Measurements from ENCODE around the gene HS3ST3B1. TPM values are rescaled to one million over a fixed set of nuclear protein-coding genes. Genes with fewer than 3 reads are reported as not detected.

HS3ST3B1 gene
- total and polyA plus RNA-seq, 12 donors, result 0.47 to 8.5 (median 3.3) TPM

DNA sequence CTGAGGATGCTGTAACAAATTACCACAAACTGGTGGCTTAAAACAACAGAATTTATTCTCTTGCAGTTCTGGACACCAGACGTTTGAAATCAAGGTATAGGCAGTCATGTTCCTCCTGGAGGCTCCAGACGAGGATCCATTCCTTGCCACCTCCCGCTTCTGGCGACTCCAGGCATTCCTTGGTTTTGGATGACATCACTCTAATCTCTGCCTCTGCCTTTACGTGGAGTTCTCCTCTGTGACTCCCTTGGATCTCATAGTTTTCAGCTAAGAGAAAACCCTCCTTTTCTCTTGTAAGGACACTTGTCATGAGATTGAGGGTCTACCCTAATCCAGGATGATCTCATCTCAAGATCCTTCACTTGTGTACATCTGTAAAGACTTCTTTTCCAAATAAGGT, 31.4 kb upstream of the HS3ST3B1 start:
- TF ChIP-seq, protein P1, sequence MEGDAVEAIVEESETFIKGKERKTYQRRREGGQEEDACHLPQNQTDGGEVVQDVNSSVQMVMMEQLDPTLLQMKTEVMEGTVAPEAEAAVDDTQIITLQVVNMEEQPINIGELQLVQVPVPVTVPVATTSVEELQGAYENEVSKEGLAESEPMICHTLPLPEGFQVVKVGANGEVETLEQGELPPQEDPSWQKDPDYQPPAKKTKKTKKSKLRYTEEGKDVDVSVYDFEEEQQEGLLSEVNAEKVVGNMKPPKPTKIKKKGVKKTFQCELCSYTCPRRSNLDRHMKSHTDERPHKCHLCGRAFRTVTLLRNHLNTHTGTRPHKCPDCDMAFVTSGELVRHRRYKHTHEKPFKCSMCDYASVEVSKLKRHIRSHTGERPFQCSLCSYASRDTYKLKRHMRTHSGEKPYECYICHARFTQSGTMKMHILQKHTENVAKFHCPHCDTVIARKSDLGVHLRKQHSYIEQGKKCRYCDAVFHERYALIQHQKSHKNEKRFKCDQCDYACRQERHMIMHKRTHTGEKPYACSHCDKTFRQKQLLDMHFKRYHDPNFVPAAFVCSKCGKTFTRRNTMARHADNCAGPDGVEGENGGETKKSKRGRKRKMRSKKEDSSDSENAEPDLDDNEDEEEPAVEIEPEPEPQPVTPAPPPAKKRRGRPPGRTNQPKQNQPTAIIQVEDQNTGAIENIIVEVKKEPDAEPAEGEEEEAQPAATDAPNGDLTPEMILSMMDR (IDR thresholded peaks at IDR 0.05), result no peak
- TF ChIP-seq POLR2A (IDR thresholded peaks at IDR 0.05), result no peak
- 60 to 66% (median 62%) methylated on average over 5 of the region's 5 CpGs for WGBS, 4 donors
- H3K4me1 ChIP-seq (replicated peaks in 1 of 2), result no peaks in the 10 kb centered on the region
- intact Hi-C loops (cut with DNase I), result no loop called here
- DNase-seq, result no peak
- H3K9me3 ChIP-seq (replicated peaks in 1 of 3), result no peaks in the 10 kb centered on the region
- no peak overlapping the region for H3K4me3 ChIP-seq
- H3K27ac ChIP-seq, result no peak overlapping the region
- no peaks in the 10 kb centered on the region for H3K36me3 ChIP-seq (replicated peaks in 1 of 2)
- H3K27me3 ChIP-seq, result no peaks in the 10 kb centered on the region

DNA sequence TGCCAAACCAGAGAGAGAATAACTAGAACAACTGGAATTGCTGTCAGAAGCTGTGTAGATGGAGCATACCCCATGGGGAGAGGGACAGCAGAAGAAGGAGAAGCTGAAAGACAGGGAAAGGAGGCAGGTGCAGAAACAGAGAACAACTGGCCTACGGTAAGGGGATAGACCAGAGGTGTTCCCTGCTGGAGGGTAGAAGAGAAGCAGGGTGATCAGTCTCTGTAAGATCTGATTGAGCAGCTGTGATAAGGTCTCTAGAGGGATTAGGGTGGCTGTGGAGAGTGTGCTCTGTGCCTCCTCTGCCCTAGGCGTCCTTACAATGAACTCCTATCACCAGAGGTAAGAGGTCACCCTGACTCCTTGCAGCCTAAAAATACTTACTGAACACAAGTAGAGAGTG, 30.4 kb upstream of the HS3ST3B1 start:
- no peak for DNase-seq
- intact Hi-C loops (cut with DNase I), result no loop called here
- Histone ChIP-seq H3K9me3 (replicated peaks in 1 of 3) (no peaks in the 10 kb centered on the region), H3K36me3 (replicated peaks in 1 of 2) (no peaks in the 10 kb centered on the region), H3K4me3 (no peak overlapping the region), H3K27me3 (no peaks in the 10 kb centered on the region), H3K4me1 (replicated peaks in 1 of 2) (no peaks in the 10 kb centered on the region), H3K27ac (no peak overlapping the region)
- TF ChIP-seq, protein P1 (IDR thresholded peaks at IDR 0.05), result no peak
- TF ChIP-seq POLR2A (IDR thresholded peaks at IDR 0.05), result no peak
- WGBS, 4 donors, result 69 to 81% (median 71%) methylated on average over 2 of the region's 2 CpGs

DNA sequence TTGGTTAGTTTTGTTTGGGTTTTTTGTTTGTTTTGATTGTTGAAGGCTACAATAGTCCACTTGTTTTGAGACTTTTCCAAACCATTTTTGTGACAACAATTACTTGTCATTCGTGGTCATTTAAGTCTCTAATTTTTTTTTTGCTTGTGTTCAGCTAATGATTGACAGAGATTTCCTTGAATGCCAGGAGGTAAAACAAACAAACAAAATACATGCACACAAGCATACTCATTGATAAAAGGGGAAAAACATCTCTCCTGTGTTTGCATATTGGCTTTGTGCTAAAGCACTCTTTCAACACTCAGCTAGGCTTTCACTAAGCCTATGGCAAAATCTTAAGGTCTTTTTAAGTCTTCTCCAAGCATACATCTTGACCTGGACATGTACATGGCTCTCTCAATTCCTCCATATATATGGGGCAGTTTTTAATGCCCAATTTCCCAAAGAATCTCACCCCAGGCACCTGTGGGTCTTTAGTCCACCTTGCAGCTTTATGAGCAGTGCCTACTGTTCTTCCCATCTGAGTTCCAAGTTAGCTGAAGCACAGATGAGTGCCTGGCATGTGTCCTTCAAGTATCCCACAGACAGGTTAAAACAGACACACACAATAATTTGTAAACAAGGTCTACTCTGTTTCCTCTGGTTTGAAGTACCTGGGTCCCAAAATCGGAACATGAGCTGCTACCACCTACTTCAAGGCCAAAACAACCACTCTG, 24.2 kb upstream of the HS3ST3B1 start:
- Histone ChIP-seq H3K4me1 (replicated peaks in 1 of 2) (no peaks in the 10 kb centered on the region), H3K27ac (no peak overlapping the region), H3K27me3 (no peaks in the 10 kb centered on the region), H3K36me3 (replicated peaks in 1 of 2) (no peaks in the 10 kb centered on the region), H3K4me3 (no peak overlapping the region), H3K9me3 (replicated peaks in 1 of 3) (no peaks in the 10 kb centered on the region)
- DNase-seq, result no peak
- WGBS, 4 donors, result 56 to 78% (median 71%) methylated on average over 2 of the region's 2 CpGs
- TF ChIP-seq, protein P1 (IDR thresholded peaks at IDR 0.05), result no peak
- TF ChIP-seq POLR2A (IDR thresholded peaks at IDR 0.05), result no peak
- intact Hi-C loops (cut with DNase I), result no loop called here

DNA sequence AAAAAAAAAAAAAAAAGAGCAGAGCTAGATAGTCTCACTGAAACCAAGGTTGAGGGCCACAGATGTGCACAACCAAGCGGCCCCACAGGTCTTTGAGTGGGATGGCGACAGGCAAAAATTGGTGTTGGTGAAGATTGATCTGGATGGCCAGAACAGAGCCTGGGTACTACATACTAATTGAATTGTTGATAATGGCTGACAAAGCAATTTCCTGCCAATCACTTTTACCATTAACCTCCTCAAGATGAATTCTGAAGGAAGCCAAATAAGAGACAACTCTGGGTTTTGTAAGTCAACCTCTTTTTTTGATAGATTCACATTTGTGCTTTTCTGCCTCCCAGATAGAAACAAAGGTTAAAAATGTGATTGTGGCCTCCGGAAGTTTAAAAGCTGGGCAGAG, 19.4 kb upstream of the HS3ST3B1 start:
- Histone ChIP-seq H3K27ac (no peak overlapping the region), H3K27me3 (no peaks in the 10 kb centered on the region), H3K9me3 (replicated peaks in 1 of 3) (no peaks in the 10 kb centered on the region), H3K4me3 (no peak overlapping the region), H3K4me1 (replicated peaks in 1 of 2) (no peaks in the 10 kb centered on the region), H3K36me3 (replicated peaks in 1 of 2) (no peaks in the 10 kb centered on the region)
- TF ChIP-seq, protein P1 (IDR thresholded peaks at IDR 0.05), result no peak
- no peak for TF ChIP-seq POLR2A (IDR thresholded peaks at IDR 0.05)
- intact Hi-C loops (cut with DNase I), result no loop called here
- WGBS, 4 donors, result 70 to 84% (median 78%) methylated on average over 3 of the region's 3 CpGs
- no peak for DNase-seq
